ENCODE data around the gene FCGR1A. TPM values are rescaled to one million over a fixed set of nuclear protein-coding genes. Genes with fewer than 3 reads are reported as not detected.
"Not testable (repeated sequence)": the region's sequence is repeated elsewhere in the genome, so short reads cannot be mapped to it uniquely, and the experiment has no call there.

The FCGR1A gene
- total and polyA plus RNA-seq, 2 experiments from 2014 or later = 0.30 to 0.64 TPM

DNA sequence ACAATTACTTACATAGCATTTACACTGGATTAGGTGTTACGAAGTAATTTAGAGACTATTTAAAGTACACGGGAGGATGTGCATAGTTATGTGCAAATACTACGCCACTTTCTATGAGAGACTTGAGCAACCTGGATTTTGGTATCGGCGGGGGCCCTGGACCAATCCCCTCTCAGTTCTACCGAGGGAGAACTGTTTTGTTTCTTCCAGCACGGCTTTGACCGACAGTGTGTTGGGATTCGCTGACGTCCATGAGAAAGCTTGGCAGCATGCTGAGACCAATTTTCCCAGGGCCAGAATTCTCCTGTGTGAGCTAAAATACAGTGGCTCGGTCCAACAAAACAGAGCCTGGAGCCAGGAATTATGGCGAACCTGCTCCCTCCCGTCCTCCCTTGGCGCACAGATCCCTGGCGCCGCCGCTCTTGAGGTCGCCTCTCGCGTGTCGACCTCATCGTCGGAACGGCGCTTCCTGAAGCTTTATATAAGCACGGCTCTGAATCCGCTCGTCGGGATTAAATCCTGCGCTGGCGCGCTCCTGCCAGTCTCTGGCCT is 49.3 kb downstream of the FCGR1A start:
- H3K4me3 ChIP-seq; H3K27ac ChIP-seq; DNase-seq (ENCODE audit: low read depth in 1 of 2, low spot score in 1 of 2); H3K9me3 ChIP-seq (ENCODE audit: low read depth); H3K4me1 ChIP-seq (ENCODE audit: low read depth); H3K27me3 ChIP-seq; H3K36me3 ChIP-seq: not testable (repeated sequence)

DNA sequence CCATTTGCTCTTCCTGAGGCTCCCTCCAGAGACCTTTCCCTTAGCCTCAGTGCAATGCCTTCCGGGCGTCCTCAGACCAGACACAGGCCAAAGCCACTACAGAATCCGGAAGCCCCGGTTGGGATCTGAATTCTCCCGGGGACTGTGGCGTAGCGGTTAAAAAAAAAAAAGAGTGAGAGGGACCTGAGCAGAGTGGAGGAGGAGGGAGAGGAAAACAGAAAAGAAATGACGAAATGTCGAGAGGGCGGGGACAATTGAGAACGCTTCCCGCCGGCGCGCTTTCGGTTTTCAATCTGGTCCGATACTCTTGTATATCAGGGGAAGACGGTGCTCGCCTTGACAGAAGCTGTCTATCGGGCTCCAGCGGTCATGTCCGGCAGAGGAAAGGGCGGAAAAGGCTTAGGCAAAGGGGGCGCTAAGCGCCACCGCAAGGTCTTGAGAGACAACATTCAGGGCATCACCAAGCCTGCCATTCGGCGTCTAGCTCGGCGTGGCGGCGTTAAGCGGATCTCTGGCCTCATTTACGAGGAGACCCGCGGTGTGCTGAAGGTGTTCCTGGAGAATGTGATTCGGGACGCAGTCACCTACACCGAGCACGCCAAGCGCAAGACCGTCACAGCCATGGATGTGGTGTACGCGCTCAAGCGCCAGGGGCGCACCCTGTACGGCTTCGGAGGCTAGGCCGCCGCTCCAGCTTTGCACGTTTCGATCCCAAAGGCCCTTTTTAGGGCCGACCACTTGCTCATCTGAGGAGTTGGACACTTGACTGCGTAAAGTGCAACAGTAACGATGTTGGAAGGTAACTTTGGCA is 50.0 kb downstream of the FCGR1A start:
- H3K9me3 ChIP-seq (ENCODE audit: low read depth); H3K36me3 ChIP-seq; H3K27me3 ChIP-seq; H3K4me1 ChIP-seq (ENCODE audit: low read depth); H3K4me3 ChIP-seq; DNase-seq (ENCODE audit: low read depth in 1 of 2, low spot score in 1 of 2); H3K27ac ChIP-seq: not testable (repeated sequence)

DNA sequence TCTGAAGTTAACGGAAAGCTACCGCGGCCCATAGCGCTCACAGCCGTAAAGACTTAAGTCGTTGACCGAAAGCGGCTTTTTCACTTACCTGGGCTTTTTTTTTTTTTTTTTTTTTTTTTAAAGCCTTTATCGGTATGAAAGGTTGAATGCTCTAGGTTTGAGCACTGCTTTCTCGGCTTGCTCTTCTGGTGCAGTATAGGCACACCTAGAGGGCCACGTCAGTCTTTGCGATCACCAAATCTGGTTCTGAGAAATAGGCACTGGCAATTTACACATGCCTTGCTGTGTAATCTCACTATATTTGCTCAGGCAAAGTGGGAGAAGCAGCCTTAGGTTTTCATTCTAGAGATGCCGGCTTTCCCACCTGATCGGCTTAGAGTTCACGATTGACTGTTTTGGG is 50.6 kb downstream of the FCGR1A start:
- not testable (repeated sequence) for H3K27ac ChIP-seq; H3K4me1 ChIP-seq (ENCODE audit: low read depth); H3K36me3 ChIP-seq; DNase-seq (ENCODE audit: low read depth in 1 of 2, low spot score in 1 of 2); H3K4me3 ChIP-seq; H3K9me3 ChIP-seq (ENCODE audit: low read depth); H3K27me3 ChIP-seq

DNA sequence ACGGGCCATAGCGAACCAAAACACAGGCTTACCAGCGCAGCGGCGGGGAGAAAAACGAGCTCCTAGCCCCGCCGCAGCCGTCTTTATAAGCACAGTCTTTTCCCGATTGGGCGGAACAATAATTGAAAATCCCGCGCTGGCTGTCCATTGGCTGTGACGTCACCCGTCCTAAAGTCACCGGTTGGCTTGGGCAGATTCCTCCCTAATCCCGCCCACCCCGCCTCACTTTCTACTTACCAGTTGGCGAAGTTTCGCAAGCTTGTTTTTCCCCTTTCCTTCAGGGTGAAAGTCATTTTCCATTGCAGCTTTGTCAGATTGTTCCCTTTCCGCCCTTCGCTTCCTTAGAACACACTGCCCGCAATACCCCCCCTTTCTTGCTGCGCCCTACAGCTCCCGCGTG is 58.7 kb downstream of the FCGR1A start:
- H3K4me1 ChIP-seq (ENCODE audit: low read depth) = peaks cover 22% of the 10 kb centered on the region
- not testable (repeated sequence) for H3K9me3 ChIP-seq (ENCODE audit: low read depth); H3K27me3 ChIP-seq; DNase-seq (ENCODE audit: low read depth in 1 of 2, low spot score in 1 of 2); H3K4me3 ChIP-seq; H3K36me3 ChIP-seq; H3K27ac ChIP-seq

Other genes with a start within 250 kb of the FCGR1A start
- not detected in 2 replicates for gene PPIAL4C, start 198.8 kb upstream of the FCGR1A start, total RNA-seq
- not detected in 2 replicates for gene PPIAL4C, start 198.8 kb upstream of the FCGR1A start, polyA plus RNA-seq
- gene BOLA1, start 116.9 kb downstream of the FCGR1A start, total RNA-seq = 26.2 and 46.0 TPM in 2 replicates
- 32.5 and 34.0 TPM in 2 replicates for gene BOLA1, start 116.9 kb downstream of the FCGR1A start, polyA plus RNA-seq
- gene SV2A, start 135.2 kb downstream of the FCGR1A start, total RNA-seq = 19.2 and 21.9 TPM in 2 replicates
- 20.0 and 23.3 TPM in 2 replicates for gene SV2A, start 135.2 kb downstream of the FCGR1A start, polyA plus RNA-seq
- gene SF3B4, start 145.1 kb downstream of the FCGR1A start, total RNA-seq = 18.1 and 19.1 TPM in 2 replicates
- 74.9 and 75.8 TPM in 2 replicates for gene SF3B4, start 145.1 kb downstream of the FCGR1A start, polyA plus RNA-seq
- gene MTMR11, start 154.2 kb downstream of the FCGR1A start, total RNA-seq = 1.0 and 1.3 TPM in 2 replicates
- 0.56 and 2.3 TPM in 2 replicates for gene MTMR11, start 154.2 kb downstream of the FCGR1A start, polyA plus RNA-seq
- 9.7 and 16.4 TPM in 2 replicates for gene OTUD7B, start 228.0 kb downstream of the FCGR1A start, total RNA-seq
- 3.1 and 5.1 TPM in 2 replicates for gene OTUD7B, start 228.0 kb downstream of the FCGR1A start, polyA plus RNA-seq